Fibroblast of skin of right quadriceps (primary cell): ENCODE measurements around the gene RSPO3.
"Not testable (repeated sequence)": the region's sequence is repeated elsewhere in the genome, so short reads cannot be mapped to it uniquely, and the experiment has no call there.

Experiments
- DNase-seq: peaks from one replicate; pipeline ENCODE4 v3.0.0-alpha.2; 2013

Gene RSPO3

DNA sequence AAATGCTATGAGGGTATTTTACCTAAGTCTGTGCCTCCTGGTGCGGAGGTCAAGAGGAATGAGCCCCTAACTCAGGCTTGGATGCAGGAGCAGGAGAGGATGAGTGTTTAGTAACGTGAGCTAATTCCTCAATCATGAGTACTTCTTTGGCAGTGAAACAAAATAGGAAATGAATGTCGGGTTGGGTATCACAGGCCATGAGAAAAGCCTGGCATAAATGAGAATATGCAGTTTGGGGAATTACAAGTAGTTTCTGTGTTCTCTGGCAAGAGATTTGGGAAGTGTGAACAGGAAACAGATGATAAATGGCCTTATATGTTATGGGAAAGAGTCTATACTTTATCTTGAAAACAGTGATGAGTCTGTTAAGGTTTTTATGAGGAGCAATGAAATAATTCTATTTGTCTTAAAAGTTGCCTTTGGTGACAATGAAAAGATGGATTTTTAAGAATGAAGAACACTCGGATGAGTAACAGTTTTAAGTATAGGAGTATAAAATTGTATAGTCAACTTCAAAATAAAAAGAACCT, 89.2 kb downstream of the RSPO3 start:
- DNase-seq, result peak; percentile 71

DNA sequence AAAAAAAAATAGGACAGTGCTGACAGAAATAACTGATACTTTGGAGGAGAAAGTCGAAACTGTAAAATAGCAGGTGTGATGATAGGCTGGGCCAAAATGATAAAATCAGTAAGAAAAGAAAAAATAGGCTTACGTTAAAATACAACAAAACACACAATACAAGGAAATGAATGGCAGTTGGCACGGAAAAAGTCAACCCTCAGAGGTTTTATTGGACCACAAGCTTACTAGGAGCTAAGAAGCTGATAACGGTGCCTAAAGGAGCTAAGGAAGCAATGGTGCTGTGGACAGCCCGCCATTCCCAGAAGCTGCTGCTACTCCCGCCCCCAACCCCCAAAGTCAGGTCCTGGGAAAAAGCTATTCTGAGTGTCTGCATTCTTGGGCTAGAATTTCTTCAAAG, 92.3 kb downstream of the RSPO3 start:
- DNase-seq, result no peak

DNA sequence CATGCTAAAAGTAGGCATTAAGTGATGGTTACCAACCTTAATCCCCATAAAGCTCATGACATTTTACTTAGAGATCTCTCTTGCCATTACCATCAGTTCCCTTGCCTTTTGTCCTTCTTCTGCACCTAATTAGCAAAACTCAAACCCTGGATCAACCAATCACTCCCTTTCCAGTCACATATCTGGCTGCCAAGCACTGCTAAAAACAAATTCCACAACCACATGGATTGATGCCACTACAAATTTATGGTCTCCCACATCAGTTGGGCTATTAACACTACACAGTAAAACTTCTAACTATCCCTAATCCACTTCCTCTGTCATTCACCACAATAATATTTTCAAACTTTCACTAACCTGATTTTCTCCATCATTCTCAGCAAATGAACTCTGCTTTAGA, 93.9 kb downstream of the RSPO3 start:
- DNase-seq, result no peak

DNA sequence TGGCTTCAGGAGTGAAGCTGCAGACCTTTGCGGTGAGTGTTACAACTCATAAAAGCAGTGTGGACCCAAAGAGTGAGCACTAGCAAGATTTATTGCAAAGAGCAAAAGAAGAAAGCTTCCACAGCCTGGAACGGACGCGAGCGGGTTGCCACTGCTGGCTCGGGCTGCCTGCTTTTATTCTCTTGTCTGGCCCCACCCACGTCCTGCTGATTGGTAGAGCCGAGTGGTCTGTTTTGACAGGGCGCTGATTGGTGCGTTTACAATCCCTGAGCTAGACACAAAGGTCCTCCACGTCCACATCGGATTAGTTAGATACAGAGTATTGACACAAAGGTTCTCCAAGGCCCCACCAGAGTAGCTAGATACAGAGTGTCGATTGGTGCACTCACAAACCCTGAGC, 95.6 kb downstream of the RSPO3 start:
- not testable (repeated sequence) for DNase-seq

DNA sequence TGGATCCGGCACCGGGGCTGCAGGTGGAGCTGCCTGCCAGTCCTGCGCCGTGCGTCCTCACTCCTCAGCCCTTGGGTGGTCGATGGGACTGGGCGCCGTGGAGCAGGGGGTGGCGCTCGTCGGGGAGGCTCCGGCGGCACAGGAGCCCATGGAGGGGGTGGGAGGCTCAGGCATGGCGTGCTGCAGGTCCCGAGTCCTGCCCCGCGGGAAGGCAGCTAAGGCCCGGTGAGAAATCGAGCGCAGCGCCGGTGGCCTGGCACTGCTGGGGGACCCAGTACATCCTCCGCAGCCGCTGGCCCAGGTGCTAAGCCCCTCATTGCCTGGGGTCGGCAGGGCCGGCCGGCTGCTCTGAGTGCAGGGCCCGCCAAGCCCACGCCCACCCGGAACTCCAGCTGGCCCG, 96.1 kb downstream of the RSPO3 start:
- not testable (repeated sequence) for DNase-seq

DNA sequence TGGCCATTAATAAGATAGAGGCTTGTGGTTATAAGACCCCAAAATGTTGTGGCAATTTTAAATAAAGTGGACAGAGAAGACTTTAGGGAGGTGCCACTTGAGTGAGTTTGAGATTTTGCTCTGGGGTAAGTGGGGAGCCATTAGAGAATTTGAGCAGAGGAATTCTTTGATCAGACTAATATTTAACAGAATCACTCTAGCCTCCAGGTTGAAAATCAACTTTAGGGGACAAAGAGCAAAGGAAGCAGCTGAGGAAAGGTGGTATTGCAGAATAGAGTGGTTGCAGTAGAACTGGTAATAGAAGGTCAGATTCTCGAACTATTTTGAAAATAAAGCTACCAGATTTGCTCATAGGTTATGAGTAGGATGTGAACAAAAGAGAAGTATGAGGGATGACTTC, 97.5 kb downstream of the RSPO3 start:
- DNase-seq, result no peak

DNA sequence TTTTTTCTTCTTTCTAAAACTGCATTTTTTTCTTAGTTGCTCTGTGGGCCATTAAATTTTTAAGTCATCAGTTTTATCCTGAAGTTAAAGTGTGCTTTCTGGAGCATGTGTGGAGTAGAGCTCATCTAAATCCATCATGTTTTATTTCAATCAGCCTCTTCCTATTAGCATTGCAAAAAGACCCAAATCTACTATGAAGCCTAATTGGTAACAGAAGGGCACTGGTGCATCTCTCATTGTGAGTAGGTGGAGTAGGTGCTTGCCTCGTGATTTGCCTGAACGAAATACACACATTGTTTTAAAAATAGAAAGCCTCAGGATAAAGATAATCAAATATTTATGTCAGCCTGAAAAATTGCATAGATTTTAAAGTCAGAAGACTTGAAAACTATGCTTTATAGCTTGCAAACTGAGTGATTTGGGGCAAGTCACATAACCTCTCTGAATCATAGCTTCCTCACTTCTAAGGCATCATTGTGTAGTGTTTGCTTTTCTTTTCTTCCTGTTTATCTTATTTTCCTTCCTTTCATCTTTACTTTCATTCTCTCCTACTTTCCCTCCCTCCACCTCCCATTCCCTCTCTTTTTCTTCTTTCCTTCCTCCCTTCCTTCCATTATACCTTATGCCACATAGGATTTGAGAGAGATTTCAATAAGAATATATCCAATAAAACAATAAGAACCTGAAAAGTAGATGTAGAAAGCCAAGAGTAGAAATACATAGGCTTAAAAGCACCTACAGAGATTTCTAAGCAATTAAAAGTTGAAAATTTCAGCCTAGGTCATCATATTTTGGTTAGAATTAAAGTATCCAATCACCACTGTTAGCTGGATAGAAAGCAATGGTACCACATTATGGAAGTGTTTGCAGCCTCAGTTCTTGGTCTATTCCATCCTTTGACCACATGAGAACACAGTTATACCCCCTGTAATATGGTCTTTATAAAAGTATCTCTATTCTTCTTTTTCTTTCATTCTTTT, 98.6 kb downstream of the RSPO3 start:
- DNase-seq, result no peak

DNA sequence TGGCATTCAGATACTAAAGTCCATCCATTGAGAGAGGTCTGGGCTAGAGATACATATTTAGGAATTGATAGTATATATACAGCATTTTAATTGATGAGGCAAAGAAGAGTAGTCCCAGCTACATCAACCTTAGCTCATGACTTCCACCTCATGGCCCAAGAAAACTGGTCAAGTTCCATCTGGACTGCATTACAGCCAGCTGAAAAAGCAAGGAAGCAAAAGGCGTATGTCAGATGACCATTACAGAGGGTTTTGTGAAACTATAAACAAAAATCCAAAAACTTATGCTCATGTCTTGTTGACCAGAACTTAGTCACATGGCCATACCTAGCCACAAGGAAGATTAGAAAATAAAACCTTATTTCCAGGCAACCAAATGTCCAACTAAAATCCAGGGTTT, 101.4 kb downstream of the RSPO3 start:
- DNase-seq, result no peak

DNA sequence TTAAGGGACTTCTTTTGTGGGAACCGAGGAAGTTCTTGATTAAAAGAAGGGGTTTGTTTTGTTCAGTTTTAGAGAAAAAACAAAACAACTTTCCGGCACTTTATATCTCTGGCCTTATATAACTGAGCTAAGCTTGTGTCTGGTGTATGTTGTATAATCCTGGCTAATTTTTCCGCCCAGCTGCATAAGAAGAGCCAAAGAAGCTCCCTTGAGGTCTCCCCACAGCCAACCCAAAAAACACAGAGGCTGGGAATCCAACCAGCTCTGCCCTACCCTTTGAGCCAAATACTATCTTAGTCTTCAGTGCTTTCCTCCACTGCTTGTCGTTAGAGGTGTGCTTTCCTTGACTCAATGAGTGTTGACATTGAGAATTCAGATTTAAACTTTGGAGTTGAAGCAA, 102.7 kb downstream of the RSPO3 start:
- no peak for DNase-seq

DNA sequence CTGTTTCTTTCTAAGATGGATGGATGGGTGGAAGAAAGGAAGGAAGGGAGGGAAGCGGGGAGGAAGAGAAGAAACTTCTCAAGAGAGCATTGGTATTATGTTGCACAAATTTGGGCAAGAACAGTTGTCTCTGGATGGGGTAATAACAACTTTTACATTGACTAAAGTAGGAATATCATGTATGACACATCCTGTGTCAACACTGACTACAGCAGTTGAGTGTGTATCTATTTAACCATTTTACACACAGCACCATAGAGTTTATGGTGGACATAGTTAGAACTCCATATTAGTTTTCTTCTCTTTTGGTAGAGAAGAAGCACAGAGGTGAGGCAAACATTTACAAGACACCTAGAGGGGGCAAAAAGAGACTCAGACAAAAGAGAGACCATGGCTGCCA, 103.9 kb downstream of the RSPO3 start:
- DNase-seq, result no peak

DNA sequence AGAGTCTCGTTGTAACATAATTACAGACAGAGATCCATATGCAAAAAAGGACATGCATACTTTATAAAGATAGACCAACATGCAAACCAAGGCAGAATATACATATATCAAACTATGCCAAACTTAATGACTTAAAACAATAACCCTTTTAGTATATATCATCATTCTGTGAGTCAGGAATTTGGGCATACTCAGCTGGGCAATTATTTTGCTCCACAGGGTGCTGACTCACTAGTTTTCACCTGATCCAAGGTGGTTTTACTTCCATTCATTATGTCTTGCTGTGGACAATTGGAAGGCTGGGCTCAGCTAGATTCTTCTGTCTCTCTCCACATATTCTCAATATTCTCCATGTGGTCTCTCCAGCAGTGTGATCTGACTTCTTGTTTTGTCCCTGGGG, 107.0 kb downstream of the RSPO3 start:
- no peak for DNase-seq

DNA sequence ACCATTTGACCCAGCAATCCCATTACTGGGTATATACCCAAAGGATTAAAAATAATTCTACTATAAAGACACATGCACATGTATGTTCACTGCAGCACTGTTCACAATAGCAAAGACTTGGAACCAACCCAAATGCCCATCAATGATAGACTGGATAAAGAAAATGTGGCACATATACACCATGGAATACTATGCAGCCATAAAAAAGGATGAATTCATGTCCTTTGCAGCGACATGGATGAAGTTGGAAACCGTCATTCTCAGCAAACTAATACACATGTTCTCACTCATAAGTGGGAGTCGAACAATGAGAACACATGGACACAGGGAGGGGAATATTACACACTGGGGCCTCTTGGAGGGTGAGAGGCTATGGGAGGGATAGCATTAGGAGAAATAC, 115.3 kb downstream of the RSPO3 start:
- DNase-seq, result not testable (repeated sequence)

DNA sequence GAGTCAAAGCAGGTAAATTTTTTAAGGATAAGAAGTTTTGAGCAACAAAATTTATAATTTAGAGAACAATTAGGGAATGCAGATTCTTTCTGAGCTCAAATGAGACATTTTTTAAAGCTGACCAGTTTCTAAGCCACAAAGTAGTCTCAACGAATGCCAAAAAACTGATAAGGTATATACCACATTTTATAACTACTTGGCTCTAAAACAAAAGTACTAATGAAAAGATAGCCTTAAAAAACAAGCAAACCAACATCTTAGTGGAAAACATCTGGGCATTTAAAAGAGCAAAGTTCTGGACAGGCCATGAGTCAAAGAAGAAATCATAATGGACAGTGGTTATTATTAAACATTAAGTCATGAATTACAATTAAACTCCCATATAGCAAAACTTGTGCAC, 125.0 kb downstream of the RSPO3 start:
- no peak for DNase-seq
